Adipocyte (in vitro differentiated cells): ENCODE results near the gene APOL4.
"Not testable (repeated sequence)": the region's sequence is repeated elsewhere in the genome, so short reads cannot be mapped to it uniquely, and the experiment has no call there.

Experiments used
- DNase-seq: peaks from one replicate; pipeline ENCODE4 v3.0.0-alpha.2; 2015; ENCODE audit warnings: low read depth
- H3K27me3 ChIP-seq: replicated peaks from 2 replicates; pipeline ENCODE4 v1.7.0; 2013; ENCODE audit warnings: mild to moderate bottlenecking, low read length, moderate library complexity; ENCODE audit not compliant: control insufficient read depth, insufficient read depth
- H3K36me3 ChIP-seq: 2 replicates; pipeline ENCODE4 v1.7.0; 2013; ENCODE audit warnings: low read length, mild to moderate bottlenecking, moderate library complexity; ENCODE audit not compliant: control insufficient read depth, insufficient read depth, severe bottlenecking
- H3K4me1 ChIP-seq: 2 replicates; pipeline ENCODE4 v1.7.0; 2013; ENCODE audit warnings: mild to moderate bottlenecking, low read length, moderate library complexity; ENCODE audit not compliant: control insufficient read depth, insufficient read depth
- H3K4me3 ChIP-seq: 2 replicates; pipeline ENCODE4 v1.7.0; 2013; ENCODE audit warnings: mild to moderate bottlenecking, low read length, moderate library complexity
- H3K9ac ChIP-seq: 2 replicates; pipeline ENCODE4 v1.7.0; 2013; ENCODE audit warnings: mild to moderate bottlenecking, low read length, moderate library complexity
- H3K9me3 ChIP-seq: 2 replicates; pipeline ENCODE4 v1.7.0; 2013; ENCODE audit warnings: mild to moderate bottlenecking, low read length, moderate library complexity; ENCODE audit not compliant: control insufficient read depth

Gene APOL4

DNA sequence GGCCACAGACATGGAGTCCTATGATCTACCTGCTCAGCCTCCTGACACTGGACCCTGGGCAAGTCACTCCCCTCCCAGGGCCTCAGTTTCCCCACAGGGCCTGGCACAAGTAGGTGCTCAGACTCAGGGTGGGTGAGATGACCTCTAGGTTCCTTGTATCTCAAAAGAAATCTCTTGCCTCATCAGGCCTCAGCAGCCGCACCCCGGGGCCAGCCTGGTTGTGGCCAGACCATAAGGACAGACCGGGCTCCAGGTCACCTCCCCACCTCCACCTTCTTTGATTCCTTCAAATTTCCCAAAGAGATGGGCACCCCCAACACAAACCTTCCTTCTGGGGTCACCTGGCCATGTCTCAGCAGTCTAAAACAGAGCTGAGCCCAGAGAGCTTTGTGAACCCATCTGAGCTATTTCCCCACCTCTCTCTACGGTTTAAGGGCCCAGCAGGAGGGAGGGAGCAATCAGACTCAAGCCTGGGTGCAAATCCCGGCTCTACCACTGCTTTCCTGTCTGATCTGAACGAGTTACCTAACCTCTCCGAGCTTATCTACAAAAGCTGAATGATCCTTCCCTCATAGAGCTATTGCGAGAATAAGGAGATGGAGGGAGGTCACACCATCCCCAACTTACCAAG lies 2.5 kb upstream of the APOL4 start:
- Histone ChIP-seq H3K4me3 (no peak overlapping the region), H3K27me3 (peaks cover 4% of the 10 kb centered on the region), H3K9me3 (no peaks in the 10 kb centered on the region), H3K9ac (no peak overlapping the region), H3K4me1 (peaks cover 20% of the 10 kb centered on the region), H3K36me3 (no peaks in the 10 kb centered on the region)
- DNase-seq: no peak

DNA sequence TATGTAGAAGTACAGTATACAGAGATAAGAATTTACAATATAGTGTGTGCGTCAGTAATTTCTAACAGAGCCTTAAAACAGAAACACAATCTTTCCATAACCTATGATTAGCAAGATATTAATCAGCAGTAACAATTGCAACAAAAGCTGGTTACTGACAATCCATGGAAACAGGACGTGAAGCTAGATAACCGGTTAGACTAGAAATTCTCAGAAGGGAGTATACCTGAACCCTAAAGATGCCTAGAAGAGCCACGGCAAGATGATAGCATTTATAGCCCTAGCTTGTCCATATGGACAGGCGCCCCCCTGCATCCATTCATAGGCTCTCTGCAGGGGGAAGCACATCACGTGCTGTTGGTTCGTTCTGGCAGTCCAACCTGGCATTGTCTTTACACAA lies 1.8 kb upstream of the APOL4 start:
- not testable (repeated sequence) for H3K36me3 ChIP-seq, H3K9me3 ChIP-seq, H3K4me3 ChIP-seq, DNase-seq, H3K27me3 ChIP-seq, H3K9ac ChIP-seq
- H3K4me1 ChIP-seq: peaks cover 16% of the 10 kb centered on the region

- not testable (repeated sequence) for H3K36me3 ChIP-seq, H3K9ac ChIP-seq, DNase-seq, H3K9me3 ChIP-seq, H3K27me3 ChIP-seq, H3K4me3 ChIP-seq
- peaks cover 11% of the 10 kb centered on the region for H3K4me1 ChIP-seq
These were observed 1.3 kb upstream of the APOL4 start for GRCh38 chr22:36202906-36203305.

GRCh38 chr22:36201025-36201424 lies 584 bp downstream of the APOL4 start:
- DNase-seq, H3K27me3 ChIP-seq, H3K36me3 ChIP-seq, H3K9ac ChIP-seq, H3K9me3 ChIP-seq, H3K4me3 ChIP-seq: not testable (repeated sequence)
- H3K4me1 ChIP-seq: peaks cover 19% of the 10 kb centered on the region

- no peak for DNase-seq
- no peaks in the 10 kb centered on the region for H3K36me3 ChIP-seq
- peaks cover 3% of the 10 kb centered on the region for H3K27me3 ChIP-seq
- no peak overlapping the region for H3K9ac ChIP-seq
- H3K4me3 ChIP-seq: no peak overlapping the region
- peaks cover 19% of the 10 kb centered on the region for H3K4me1 ChIP-seq
- H3K9me3 ChIP-seq: no peaks in the 10 kb centered on the region
These were observed 2.5 kb downstream of the APOL4 start for GRCh38 chr22:36199001-36199551.

- no peak for DNase-seq
- Histone ChIP-seq H3K9me3 (no peaks in the 10 kb centered on the region), H3K4me1 (peaks cover 19% of the 10 kb centered on the region), H3K4me3 (no peak overlapping the region), H3K27me3 (no peaks in the 10 kb centered on the region), H3K36me3 (no peaks in the 10 kb centered on the region), H3K9ac (no peak overlapping the region)
These were observed 3.1 kb downstream of the APOL4 start for GRCh38 chr22:36198536-36198935.

DNA sequence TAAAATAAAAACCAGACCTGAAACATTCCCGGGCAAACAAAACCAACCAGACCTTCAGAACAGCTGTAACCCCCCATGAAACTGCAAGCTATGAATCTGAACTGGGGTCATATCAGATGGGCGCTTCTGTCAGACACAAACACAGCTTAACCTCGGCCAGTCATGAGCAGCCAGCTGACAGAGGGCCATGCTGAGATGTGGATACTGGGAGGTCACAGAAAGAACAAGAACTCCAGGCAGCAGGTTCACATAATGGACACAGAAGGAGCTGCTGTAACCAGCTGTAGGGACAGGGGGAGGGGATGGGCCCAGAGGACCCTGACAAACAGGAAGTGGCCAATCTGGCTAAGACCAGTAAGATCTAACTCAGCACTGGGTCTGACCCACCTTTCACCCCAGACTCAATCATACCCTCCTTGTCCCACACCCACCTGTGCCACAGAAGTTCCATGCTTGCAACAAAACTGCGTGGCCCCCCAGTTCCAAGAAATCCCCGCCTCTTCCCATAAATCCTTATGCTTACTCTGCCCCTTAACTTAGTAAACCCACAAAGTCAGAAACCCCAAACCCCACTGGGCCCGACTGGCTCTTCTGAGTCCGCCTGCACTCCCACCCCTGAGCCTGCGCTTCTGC lies 4.0 kb downstream of the APOL4 start:
- DNase-seq: no peak
- H3K9me3 ChIP-seq: no peaks in the 10 kb centered on the region
- no peak overlapping the region for H3K4me3 ChIP-seq
- no peaks in the 10 kb centered on the region for H3K27me3 ChIP-seq
- peaks cover 19% of the 10 kb centered on the region for H3K4me1 ChIP-seq
- no peaks in the 10 kb centered on the region for H3K36me3 ChIP-seq
- H3K9ac ChIP-seq: no peak overlapping the region

DNA sequence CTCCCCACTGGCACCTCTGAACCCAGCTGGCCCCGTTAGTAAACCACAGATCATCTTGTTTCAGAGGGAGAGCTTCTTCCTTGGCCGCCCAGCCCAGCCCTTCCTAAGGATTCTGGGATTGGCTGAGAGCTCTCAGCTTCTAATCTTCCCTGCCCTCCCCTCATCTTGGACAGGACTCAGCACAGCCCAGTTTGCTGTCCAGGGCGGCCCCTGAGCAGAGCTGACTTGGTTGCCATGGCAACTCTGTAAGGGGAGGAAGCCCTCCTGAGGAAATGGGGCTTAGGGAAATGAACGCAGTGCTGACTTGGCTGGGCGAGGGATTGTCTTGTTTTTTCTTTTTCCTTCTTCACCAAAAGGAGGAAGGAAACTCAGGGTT lies 4.6 kb downstream of the APOL4 start:
- Histone ChIP-seq H3K36me3 (no peaks in the 10 kb centered on the region), H3K4me3 (no peak overlapping the region), H3K4me1 (peaks cover 19% of the 10 kb centered on the region), H3K9me3 (no peaks in the 10 kb centered on the region), H3K27me3 (no peaks in the 10 kb centered on the region), H3K9ac (no peak overlapping the region)
- peak; percentile 81 for DNase-seq

GRCh38 chr22:36196254-36197064 lies 5.2 kb downstream of the APOL4 start:
- Histone ChIP-seq H3K9ac (no peak overlapping the region), H3K27me3 (no peaks in the 10 kb centered on the region), H3K4me1 (peaks cover 17% of the 10 kb centered on the region), H3K9me3 (no peaks in the 10 kb centered on the region), H3K36me3 (no peaks in the 10 kb centered on the region), H3K4me3 (no peak overlapping the region)
- no peak for DNase-seq

DNA sequence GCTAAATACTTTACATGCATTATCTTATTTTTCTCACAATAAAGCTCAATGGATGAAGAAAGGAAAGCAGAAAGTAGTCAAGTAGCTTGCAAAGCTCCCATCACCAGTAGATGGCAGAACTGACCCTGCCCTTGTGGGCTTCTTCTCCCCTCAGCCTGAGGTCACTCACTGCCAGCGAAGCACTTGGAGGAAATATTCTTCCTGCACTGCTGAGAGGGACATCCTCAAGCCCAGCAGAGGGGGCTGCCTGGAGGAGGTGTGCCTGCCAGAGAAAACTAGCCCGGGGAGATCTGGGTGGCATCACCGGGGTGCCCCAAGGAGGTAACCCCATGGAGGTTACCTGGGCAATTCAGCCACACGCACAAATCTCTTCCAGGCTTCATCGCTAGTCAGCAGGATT lies 6.6 kb downstream of the APOL4 start:
- peaks cover 19% of the 10 kb centered on the region for H3K4me1 ChIP-seq
- no peaks in the 10 kb centered on the region for H3K27me3 ChIP-seq
- no peaks in the 10 kb centered on the region for H3K36me3 ChIP-seq
- no peak overlapping the region for H3K9ac ChIP-seq
- no peak overlapping the region for H3K4me3 ChIP-seq
- H3K9me3 ChIP-seq: no peaks in the 10 kb centered on the region
- DNase-seq: peak; percentile 80

DNA sequence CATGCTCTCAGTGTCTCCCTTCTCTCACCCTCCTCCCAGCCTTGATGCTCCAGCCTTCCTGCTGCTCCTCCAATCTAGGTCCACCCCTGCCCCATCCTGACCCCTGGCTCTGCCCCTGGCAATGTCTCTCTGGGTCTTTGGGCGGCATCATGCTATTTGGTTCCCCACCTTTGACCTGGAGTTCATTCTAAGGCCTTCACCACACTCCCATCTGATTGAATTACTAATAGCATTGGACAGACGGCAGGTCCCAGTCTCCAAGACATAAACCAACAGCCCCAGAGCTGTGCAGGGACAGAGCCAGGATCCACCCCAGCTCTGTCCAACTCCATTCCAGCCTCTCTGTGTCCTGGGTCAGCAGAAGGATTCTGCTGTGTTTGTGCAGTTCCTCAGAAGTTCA lies 7.2 kb downstream of the APOL4 start:
- Histone ChIP-seq H3K36me3 (no peaks in the 10 kb centered on the region), H3K9me3 (no peaks in the 10 kb centered on the region), H3K4me3 (no peak overlapping the region), H3K4me1 (peaks cover 19% of the 10 kb centered on the region), H3K9ac (no peak overlapping the region), H3K27me3 (no peaks in the 10 kb centered on the region)
- no peak for DNase-seq
